ENCODE data around the gene ADARB2. TPM values are rescaled to one million over a fixed set of nuclear protein-coding genes. Genes with fewer than 3 reads are reported as not detected.

Gene ADARB2
- total and polyA plus RNA-seq, 5 donors, result 0.53 to 1.6 (median 0.59) TPM

DNA sequence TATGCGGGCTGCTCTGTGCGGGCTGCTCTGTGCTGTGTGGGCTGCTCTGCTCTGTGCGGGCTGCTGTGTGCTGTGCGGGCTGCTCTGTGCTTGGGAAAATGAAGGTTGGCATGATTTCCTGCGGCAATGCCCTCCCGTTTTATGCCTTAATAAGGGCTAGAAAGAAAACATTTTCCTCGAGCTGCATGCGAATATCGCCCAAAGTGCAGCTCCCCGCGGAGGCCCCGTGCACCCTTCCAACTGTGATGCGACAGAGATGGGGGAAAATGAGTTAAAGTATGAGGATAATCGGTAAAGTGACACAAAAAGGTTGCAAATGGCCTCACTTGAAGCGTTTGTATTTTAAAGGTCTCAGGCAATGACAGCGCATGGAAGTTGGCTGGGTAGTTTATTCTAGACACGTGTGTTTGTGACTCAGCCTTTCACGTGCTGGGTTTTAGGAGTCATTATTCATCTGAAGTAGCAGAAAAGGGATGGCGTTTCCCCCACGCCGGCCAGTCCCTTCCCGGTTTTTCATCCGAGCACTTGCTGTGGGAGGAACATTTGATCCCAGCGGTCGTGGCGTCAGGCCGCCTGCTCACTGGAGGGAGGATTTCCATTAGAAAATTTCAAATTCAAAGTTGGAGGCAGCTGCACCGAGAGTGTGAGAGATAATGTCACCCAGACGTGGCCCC lies 220.7 kb downstream of the ADARB2 start:
- intact Hi-C loops (cut with DNase I), result no loop called here
- H3K27ac ChIP-seq (ENCODE audit: low read length), result no peak overlapping the region
- H3K27me3 ChIP-seq (ENCODE audit: control insufficient read depth, insufficient read depth), result no peaks in the 10 kb centered on the region
- WGBS, result 76% methylated on average over 29 of the region's 29 CpGs
- DNase-seq, result no peak
- no peak overlapping the region for H3K4me3 ChIP-seq (ENCODE audit: low read length)
- H3K9me3 ChIP-seq (ENCODE audit: control insufficient read depth, low read length), result no peaks in the 10 kb centered on the region
- no peak for ATAC-seq
- H3K4me1 ChIP-seq (ENCODE audit: control insufficient read depth, insufficient read depth, low read length), result no peaks in the 10 kb centered on the region

DNA sequence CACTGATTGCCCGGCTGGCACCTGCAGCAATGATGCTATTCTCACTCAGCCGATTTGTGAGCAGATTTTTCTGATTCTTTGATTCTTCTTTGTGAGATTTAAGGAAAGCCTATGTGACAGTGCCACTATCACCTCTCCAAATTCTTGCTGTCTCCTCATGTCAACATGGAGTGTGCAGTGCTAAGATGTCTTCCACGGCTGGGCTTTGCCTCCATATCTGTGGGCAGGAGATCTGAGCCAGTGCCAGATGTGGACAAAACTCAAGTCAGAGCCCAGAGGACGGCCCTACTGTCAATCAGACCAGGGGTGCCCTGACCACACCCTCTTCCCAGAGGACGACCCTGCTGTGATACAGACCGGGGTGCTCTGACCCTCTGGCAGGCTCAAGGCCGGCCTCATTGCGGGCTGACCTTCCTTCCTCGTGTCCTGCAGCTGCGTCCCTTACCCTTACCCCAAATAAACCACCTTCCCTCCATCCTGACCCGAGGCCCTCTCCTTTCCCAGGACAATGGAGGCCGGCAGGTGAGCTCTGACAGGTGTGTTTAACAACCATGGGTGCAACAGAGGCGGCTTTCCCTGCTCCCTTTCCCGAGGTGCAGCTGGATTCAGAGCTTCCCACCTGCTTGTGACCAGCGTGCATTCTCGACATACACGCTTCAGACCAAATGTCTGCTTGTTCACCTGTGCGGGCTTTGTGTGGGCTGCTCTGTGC lies 221.4 kb downstream of the ADARB2 start:
- DNase-seq (no peak), ATAC-seq (no peak)
- H3K4me3 ChIP-seq (ENCODE audit: low read length), result no peak overlapping the region
- WGBS, result 78% methylated on average over 18 of the region's 18 CpGs
- no peaks in the 10 kb centered on the region for H3K9me3 ChIP-seq (ENCODE audit: control insufficient read depth, low read length)
- intact Hi-C loops (cut with DNase I), result no loop called here
- no peaks in the 10 kb centered on the region for H3K4me1 ChIP-seq (ENCODE audit: control insufficient read depth, insufficient read depth, low read length)
- no peak overlapping the region for H3K27ac ChIP-seq (ENCODE audit: low read length)
- H3K27me3 ChIP-seq (ENCODE audit: control insufficient read depth, insufficient read depth), result no peaks in the 10 kb centered on the region

DNA sequence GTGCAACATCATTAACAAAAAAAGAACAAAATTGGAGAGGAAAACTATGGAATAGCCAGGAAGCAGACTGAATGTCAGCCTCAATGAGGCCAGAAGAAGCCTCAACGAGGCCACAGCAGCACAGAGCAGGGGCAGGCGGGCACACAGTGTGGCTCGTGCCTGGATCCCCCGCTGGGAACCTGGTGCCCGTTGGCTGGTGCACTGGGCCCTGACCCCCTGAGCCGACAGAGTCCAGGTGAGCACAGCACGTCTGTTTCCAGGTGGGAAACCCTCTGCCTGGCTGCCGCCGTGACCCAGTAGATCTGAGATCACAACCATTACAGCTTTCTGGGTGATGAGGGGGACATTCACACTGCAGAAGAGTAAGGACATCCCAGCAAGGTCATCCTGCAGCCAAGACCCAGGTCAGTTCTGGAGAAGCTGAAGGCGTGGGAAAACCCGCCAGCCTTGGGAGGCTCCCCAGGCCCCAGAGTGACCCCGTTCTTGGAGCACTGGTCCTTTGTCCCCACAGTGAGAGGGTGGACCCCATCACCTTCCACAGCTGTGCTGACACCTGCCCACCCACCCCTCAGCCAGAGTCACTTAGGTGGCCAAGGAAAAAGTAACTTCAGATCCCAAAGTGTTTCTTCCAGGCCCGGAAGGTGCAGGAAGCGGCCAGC lies 222.1 kb downstream of the ADARB2 start:
- WGBS, result 90% methylated on average over 14 of the region's 14 CpGs
- ATAC-seq, result no peak
- H3K4me3 ChIP-seq (ENCODE audit: low read length), result no peak overlapping the region
- intact Hi-C loops (cut with DNase I), result no loop called here
- DNase-seq, result no peak
- no peaks in the 10 kb centered on the region for H3K27me3 ChIP-seq (ENCODE audit: control insufficient read depth, insufficient read depth)
- no peaks in the 10 kb centered on the region for H3K4me1 ChIP-seq (ENCODE audit: control insufficient read depth, insufficient read depth, low read length)
- no peak overlapping the region for H3K27ac ChIP-seq (ENCODE audit: low read length)
- H3K9me3 ChIP-seq (ENCODE audit: control insufficient read depth, low read length), result no peaks in the 10 kb centered on the region

DNA sequence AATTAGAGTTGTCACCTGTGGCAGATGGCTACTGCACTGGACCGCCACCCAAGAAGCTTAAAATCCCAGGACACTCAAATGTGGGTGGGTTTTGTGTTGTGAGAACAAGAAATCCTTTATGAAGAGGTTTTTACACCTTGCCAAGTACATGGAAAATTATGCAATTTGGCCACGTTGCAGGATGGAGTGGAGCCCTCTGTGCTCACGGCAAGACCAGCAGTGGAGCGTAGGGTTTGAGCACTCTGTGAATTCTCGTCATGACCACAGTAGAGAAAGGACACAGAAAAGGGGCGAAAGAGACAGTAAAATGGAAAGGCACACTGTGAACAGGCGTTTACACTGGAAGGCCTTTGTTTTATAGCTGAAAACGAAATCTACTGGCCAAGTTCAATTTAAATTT lies 222.6 kb downstream of the ADARB2 start:
- ATAC-seq, result no peak
- Histone ChIP-seq H3K4me3 (ENCODE audit: low read length) (no peak overlapping the region), H3K27me3 (ENCODE audit: control insufficient read depth, insufficient read depth) (no peaks in the 10 kb centered on the region), H3K27ac (ENCODE audit: low read length) (no peak overlapping the region), H3K4me1 (ENCODE audit: control insufficient read depth, insufficient read depth, low read length) (no peaks in the 10 kb centered on the region), H3K9me3 (ENCODE audit: control insufficient read depth, low read length) (no peaks in the 10 kb centered on the region)
- 72% methylated on average over 8 of the region's 8 CpGs for WGBS
- DNase-seq, result no peak
- intact Hi-C loops (cut with DNase I), result no loop called here

DNA sequence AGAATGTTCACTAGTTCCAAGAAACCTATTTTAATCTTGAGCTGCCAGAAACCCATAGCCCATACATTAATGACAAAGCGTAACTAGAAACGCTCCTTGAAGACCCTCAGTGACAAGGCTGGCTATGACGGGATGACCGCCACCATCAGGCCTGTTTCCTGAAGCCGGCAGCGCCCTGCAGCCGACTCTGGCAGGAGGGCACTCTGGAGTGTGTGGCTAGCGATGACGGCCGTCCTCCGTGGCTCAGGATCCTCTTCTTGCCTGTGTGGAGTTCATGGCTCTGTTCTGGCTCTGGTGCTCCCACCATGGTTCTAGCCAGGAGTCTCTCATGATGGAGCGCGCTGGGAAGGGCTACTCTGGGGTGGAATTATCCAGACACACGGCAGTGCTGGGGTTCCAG lies 224.1 kb downstream of the ADARB2 start:
- Histone ChIP-seq H3K9me3 (ENCODE audit: control insufficient read depth, low read length) (no peaks in the 10 kb centered on the region), H3K27ac (ENCODE audit: low read length) (no peak overlapping the region), H3K27me3 (ENCODE audit: control insufficient read depth, insufficient read depth) (no peaks in the 10 kb centered on the region), H3K4me1 (ENCODE audit: control insufficient read depth, insufficient read depth, low read length) (no peaks in the 10 kb centered on the region), H3K4me3 (ENCODE audit: low read length) (no peak overlapping the region)
- ATAC-seq (no peak), DNase-seq (no peak)
- 87% methylated on average over 14 of the region's 14 CpGs for WGBS
- intact Hi-C loops (cut with DNase I), result no loop called here

DNA sequence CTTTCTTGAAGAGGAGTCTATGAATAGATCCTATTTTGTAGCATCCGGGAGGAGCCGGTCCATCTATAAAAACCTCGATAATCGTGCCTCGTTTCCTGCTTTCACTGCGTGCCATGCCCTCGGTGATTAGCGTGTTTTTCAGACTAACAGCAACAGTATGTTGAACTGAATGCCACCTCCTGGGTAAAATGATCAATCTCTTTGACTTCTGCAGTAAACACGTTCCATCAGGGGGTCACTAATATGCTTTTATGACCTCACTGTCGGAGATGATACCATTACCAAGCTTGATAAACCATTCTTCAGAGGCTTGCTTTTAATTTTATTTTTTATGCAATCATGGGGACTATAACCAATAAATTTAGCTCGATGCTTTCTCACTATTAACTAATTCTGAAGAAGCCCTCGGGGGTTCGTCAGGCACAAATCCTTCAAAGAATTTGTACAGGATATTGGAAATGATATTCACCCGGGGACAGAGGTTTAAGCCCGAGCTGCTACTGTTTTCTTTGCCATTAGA lies 228.3 kb downstream of the ADARB2 start:
- Histone ChIP-seq H3K4me3 (ENCODE audit: low read length) (no peak overlapping the region), H3K9me3 (ENCODE audit: control insufficient read depth, low read length) (no peaks in the 10 kb centered on the region), H3K4me1 (ENCODE audit: control insufficient read depth, insufficient read depth, low read length) (no peaks in the 10 kb centered on the region), H3K27me3 (ENCODE audit: control insufficient read depth, insufficient read depth) (no peaks in the 10 kb centered on the region), H3K27ac (ENCODE audit: low read length) (no peak overlapping the region)
- intact Hi-C loops (cut with DNase I), result no loop called here
- ATAC-seq (no peak), DNase-seq (no peak)
- WGBS, result 62% methylated on average over 15 of the region's 15 CpGs

DNA sequence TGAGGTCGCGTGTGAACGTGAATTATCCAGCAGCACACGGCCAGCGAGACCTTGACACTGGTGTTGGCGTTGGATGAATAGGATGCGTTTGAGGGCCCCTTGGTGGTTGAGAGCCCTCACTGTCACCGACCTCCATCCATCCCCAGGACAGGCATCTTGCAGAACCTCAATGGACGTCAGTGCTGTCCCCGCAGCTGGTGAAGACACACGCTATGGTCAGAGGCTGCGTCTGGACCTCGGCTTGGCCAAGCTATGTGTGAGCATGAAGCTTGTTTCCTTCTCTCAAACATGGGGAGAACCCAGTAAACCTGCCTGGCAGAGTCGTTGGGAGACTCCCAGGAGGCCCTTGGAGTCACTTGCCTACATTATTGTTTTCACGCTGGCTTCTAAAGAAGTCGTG lies 229.2 kb downstream of the ADARB2 start:
- Histone ChIP-seq H3K4me1 (ENCODE audit: control insufficient read depth, insufficient read depth, low read length) (no peaks in the 10 kb centered on the region), H3K27me3 (ENCODE audit: control insufficient read depth, insufficient read depth) (no peaks in the 10 kb centered on the region), H3K4me3 (ENCODE audit: low read length) (no peak overlapping the region), H3K9me3 (ENCODE audit: control insufficient read depth, low read length) (no peaks in the 10 kb centered on the region), H3K27ac (ENCODE audit: low read length) (no peak overlapping the region)
- ATAC-seq (no peak), DNase-seq (no peak)
- intact Hi-C loops (cut with DNase I), result no loop called here
- WGBS, result 89% methylated on average over 16 of the region's 16 CpGs

DNA sequence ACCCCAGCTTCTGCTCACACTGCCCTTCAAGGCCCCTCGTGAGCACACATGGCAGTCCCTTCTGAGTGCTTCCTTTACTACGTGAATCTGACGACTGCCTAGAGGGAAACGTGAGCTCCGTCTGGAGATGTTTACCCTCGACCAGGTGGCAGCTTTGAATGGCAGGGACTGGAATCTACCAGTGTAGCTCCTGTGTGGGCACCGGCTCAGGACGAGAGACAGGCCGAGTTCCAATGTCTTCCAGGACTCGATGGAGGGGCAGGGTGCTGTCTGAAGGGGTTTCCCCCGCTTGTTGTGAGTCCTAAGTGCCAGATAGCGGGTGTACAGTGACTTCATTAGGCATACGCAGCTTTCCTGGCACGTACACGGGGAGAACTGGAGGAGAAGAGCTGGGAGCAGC lies 229.9 kb downstream of the ADARB2 start:
- WGBS, result 77% methylated on average over 15 of the region's 15 CpGs
- no peak for DNase-seq
- H3K27me3 ChIP-seq (ENCODE audit: control insufficient read depth, insufficient read depth), result no peaks in the 10 kb centered on the region
- H3K4me1 ChIP-seq (ENCODE audit: control insufficient read depth, insufficient read depth, low read length), result no peaks in the 10 kb centered on the region
- H3K9me3 ChIP-seq (ENCODE audit: control insufficient read depth, low read length), result no peaks in the 10 kb centered on the region
- no peak overlapping the region for H3K4me3 ChIP-seq (ENCODE audit: low read length)
- intact Hi-C loops (cut with DNase I), result no loop called here
- no peak overlapping the region for H3K27ac ChIP-seq (ENCODE audit: low read length)
- ATAC-seq, result no peak

DNA sequence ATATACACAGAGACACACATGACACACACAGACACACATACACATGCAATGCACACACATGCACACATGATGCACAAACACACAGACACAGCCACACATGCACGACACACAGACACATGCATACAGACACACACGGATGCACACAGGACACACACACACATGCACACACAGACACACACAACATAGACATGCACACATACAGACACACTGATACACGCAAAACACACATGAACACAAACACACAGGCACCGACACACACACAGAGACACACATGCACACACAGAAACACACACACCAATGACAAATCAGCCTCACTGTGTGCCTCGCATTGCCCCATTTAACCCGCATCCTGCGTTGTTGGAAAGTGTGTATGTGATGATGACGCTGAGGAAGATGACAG lies 232.4 kb downstream of the ADARB2 start:
- H3K4me1 ChIP-seq (ENCODE audit: control insufficient read depth, insufficient read depth, low read length), result no peaks in the 10 kb centered on the region
- ATAC-seq (no peak), DNase-seq (no peak)
- intact Hi-C loops (cut with DNase I), result no loop called here
- 95% methylated on average over 8 of the region's 8 CpGs for WGBS
- no peak overlapping the region for H3K27ac ChIP-seq (ENCODE audit: low read length)
- H3K4me3 ChIP-seq (ENCODE audit: low read length), result no peak overlapping the region
- H3K27me3 ChIP-seq (ENCODE audit: control insufficient read depth, insufficient read depth), result no peaks in the 10 kb centered on the region
- H3K9me3 ChIP-seq (ENCODE audit: control insufficient read depth, low read length), result no peaks in the 10 kb centered on the region

DNA sequence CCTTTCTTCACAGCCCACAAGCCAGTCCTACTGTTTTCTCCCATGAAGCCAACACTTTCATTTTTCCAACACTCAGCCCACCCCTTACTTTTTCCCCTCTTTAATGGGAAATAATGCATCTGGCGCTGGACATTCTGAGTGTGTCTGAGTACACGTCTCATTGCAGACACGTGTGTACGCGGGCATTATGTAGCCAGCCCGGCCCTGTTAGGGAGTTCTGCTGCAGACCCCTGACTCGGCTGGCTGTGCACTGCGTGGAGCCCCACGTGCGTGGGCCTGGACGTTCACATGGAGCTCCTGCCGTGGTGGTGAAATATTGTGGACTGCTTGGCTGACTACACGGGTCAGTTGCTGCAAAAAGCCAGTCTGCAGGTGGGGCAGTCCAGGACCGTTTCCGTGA lies 233.0 kb downstream of the ADARB2 start:
- no peaks in the 10 kb centered on the region for H3K9me3 ChIP-seq (ENCODE audit: control insufficient read depth, low read length)
- intact Hi-C loops (cut with DNase I), result no loop called here
- 90% methylated on average over 15 of the region's 15 CpGs for WGBS
- H3K27ac ChIP-seq (ENCODE audit: low read length), result no peak overlapping the region
- no peaks in the 10 kb centered on the region for H3K27me3 ChIP-seq (ENCODE audit: control insufficient read depth, insufficient read depth)
- H3K4me3 ChIP-seq (ENCODE audit: low read length), result no peak overlapping the region
- no peaks in the 10 kb centered on the region for H3K4me1 ChIP-seq (ENCODE audit: control insufficient read depth, insufficient read depth, low read length)
- ATAC-seq (no peak), DNase-seq (no peak)

DNA sequence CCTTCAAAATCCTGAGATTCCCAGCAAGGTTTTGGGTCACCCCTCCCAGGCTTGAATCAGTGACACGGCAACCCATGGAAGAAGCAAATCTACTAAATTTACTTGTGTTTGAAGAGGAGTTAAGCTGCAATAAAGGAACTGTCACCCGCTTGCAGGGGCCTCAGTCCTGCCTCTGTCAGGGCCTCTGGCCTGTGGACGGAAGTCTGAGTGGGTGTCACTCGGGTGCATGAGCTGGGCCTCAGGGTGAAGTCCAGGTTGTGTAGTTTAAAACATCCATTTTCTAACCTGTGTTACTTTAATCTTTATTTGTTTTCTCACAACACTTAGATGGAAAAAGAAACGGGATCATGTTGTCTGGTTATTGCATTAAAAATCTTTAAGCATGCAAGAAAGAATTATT lies 234.9 kb downstream of the ADARB2 start:
- DNase-seq (no peak), ATAC-seq (no peak)
- no peak overlapping the region for H3K4me3 ChIP-seq (ENCODE audit: low read length)
- no peaks in the 10 kb centered on the region for H3K27me3 ChIP-seq (ENCODE audit: control insufficient read depth, insufficient read depth)
- H3K27ac ChIP-seq (ENCODE audit: low read length), result no peak overlapping the region
- 74% methylated on average over 5 of the region's 5 CpGs for WGBS
- H3K4me1 ChIP-seq (ENCODE audit: control insufficient read depth, insufficient read depth, low read length), result no peaks in the 10 kb centered on the region
- intact Hi-C loops (cut with DNase I), result no loop called here
- no peaks in the 10 kb centered on the region for H3K9me3 ChIP-seq (ENCODE audit: control insufficient read depth, low read length)
